ENCODE results near the gene NEU1.
"Not testable (repeated sequence)": the region's sequence is repeated elsewhere in the genome, so short reads cannot be mapped to it uniquely, and the experiment has no call there.

Gene NEU1

DNA sequence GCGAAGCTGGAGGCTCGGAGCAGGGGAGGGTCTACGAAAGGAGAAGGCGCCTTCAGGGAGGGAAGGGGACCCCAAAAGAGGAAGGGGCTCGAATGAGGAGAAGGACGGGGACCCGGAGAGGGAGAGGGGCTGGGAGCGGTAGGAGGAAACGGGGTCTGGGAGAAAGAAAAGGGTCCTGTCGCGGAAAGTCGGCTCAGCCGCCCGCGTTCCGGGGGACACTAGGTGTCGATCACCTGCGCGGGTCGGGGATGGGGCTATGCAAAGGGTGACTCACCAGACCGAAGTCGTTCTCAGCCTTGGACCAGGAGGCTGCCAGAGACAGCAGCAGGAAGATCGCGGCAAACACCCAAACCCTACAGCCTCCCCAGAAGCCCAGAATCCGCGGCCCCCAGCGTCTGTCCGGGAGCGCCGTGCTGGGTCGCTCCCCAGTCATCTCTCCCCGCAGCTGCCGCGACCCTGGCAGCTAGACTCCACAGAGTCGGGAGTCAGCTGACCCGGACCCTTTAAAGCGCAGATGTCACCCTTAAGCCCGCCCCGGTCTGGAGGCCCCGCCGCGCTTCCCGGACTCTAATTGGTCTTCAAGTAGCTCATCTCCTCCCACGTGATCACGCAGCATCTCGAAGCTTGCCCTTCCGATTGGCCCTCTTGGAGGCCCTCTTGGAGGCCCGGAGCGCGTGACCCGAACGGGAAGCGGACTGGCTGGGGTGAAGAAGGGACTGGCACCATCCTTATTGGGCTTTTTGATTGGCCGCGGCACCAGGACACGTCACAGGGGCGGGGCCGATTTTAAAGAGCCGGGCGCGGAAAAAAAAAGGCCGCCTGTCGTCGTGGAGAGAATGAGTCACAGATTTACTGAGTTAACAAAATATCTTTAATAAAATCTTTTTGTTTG is at the start of gene NEU1:
Gene NEU1 (minus strand): TSS at position 478 of the 892 bp plus-strand sequence. CDS start 45 bp downstream, at position 433.
- DNase-seq: peak; percentile 100

DNA sequence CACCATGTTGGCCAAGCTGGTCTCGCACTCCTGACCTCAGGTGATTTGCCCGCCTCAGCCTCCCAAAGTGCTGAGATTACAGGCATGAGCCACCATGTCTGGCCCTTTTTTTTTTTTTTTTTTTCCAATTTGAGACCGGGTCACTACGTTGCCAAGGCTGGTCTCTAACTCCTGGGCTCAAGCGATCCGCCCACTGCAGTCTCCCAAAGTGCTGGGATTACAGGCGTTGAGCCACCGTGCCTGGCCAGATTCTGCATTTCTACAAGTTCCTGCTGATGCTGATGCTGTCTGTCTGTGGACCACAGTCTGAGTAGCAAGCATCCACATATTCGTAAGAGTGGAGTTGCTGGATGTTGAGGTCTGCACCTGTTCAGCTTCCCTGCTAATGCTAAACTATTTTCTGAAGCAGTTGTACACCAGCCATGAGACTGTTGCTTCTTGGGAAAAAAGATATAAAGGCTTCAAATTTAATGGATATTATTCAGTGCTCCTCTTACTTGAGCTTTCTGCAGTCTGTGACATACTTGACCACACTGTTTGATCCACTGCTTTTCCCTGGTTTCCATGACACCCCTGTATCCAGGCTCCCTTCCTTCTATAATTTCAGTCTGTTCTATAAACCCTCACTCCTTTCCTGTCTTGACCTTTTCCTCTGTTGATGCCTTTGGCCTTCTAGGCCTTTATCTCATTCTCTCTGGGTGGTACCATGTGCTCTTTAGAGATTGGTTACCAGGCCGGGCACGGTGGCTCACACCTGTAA is 49.4 kb upstream of the NEU1 start:
- DNase-seq: no peak

DNA sequence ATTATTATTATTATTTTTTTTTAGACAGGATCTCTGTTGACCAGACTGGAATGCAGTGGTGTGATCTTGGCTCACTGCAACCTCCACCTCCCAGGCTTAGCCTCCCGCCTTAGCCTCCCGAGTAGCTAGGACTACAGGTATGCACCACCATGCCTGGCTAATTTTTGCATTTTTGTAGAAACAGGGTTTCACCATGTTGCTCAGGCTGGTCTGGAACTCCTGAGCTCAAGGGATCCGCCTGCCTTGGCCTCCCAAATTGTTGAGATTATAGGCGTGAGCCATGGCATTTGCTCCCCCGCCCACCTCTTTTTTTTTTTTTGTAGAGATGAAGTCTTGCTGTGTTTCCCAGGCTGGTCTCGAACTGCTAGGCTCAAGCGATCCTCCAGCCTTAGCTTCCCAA is 46.7 kb upstream of the NEU1 start:
- not testable (repeated sequence) for DNase-seq

DNA sequence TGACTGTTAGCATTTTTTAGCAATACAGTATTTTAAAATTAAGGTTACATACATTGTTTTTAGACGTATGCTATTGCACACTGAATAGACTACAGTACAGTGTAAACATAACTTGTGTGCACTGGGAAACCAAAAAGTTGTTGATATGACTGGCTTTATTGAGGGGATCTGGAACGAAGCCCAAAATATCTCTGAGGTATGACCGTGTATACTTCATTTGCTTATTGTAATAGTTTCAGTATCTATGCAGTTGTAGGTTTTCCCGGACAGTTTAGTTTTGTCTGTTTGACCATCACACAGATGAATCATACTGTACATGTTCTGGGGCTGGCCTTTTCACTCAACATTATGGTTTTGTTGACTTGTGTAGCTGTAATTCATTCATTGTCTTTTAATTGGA is 46.2 kb upstream of the NEU1 start:
- DNase-seq: no peak

DNA sequence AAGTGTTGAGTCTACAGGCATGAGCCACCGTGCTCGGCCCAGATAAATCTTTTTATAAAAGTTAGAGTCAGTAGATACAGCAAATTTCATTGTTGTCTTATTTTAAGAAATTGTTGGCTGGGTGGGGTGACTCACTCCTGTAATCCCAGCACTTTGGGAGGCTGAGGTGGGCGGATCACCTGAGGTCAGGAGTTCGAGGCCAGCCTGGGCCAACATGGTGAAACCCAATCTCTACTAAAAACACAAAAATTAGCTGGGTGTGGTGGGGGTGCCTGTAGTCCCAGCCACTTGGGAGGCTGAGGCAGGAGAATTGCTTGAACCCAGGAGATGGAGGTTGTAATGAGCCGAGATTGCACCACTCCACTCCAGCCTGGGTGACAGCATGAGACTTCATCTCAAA is 45.6 kb upstream of the NEU1 start:
- DNase-seq: not testable (repeated sequence)

DNA sequence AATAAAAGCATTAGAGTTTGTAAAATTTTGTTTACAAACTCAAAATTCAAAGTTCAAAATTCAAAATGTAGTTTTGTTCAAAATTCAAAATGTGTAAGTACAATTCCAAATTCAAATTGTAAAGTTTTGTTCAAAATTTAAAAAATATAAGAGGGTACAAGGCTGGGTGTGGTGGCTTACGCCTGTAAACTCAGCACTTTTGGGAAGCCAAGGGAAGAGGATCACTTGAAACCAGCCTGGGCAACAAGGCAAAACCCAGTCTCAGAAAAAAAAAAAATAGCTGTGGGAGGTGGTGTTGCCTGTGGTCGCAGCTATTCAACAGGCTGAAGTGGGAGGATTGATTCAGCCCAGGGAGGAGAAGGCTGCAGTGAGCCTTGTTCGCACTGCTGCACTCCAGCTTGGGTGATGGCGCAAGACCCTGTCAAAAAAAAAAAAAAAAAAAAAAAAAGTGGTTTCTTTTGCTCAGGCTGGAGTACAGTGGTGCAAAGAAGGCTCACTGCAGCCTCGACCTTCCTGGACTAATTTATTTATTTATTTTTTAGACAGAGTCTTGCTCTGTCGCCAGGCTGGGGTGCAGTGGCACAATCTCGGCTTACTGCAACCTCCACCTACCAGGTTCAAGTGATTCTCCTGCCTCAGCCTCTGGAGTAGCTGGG is 44.7 kb upstream of the NEU1 start:
- no peak for DNase-seq

DNA sequence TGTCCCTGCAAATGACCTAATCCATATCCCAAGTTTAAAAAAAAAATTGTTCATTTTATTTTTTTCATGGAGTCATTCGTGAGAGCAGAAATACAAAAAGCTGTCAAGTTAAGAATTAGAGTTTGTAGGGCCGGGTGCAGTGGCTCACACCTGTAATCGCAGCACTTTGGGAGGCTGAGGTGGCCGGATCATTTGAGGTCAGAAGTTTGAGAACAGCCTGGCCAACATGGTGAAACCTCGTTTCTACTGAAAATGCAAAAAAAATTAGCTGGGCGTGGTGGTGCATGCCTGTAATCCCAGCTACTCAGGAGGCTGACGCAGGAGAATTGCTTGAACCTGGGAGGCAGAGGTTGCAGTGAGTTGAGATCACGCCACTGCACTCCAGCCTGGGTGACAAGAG is 44.1 kb upstream of the NEU1 start:
- not testable (repeated sequence) for DNase-seq

DNA sequence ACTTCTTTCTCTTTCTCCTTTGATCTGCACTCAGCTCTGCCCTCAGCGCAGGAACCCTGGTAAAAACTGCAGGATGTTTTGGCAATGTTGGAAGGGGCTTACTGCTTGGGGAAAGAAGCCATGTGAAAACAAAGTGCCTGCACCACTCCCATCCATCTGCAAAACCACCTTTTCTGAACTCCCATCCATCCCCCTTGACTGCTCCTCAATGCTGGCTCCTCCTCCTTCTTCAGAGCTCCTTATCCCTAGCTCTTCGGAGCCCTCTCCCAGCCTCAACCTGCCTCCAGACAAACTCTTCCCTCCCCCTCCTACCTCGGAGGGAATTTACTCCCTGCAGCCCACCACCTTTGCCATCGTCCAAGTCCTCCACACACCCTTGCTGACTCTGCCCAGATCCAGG is 43.5 kb upstream of the NEU1 start:
- no peak for DNase-seq

DNA sequence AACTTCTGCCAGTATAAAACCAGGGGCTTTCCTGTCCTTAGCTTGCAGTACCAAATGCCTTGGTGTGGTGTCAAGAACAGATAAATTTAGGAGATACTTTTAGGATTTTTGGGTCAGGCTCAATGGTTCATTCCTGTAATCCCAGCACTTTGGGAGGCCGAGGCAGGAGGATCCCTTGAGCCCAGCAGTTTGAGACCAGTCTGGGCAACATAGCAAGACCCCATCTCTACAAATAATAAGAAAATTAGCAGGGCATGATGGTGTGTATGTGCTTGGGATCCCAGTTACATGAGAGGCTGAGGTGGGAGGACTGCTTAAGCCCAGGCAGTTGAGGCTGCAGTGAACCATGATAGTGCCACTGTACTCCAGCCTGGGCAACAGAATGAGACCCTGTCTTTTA is 42.4 kb upstream of the NEU1 start:
- no peak for DNase-seq

DNA sequence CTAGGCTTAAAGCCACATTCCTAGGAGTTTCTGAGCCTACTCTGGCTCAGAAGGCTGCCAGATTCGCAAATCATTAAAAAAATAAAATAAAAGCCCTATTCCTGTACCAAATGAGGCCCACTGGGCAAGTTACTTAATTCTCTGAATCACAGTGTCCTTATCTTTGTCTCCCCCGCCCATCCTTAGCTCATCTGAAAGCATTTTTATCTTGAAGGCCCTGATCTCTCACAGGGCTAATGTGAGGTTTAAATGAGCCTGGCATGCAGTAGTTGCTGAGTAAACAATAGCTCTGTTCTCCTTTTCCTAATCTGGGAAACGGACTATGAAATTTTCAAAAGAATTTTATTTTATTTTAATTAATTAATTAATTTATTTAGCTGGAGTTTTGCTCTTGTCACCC is 41.3 kb upstream of the NEU1 start:
- DNase-seq: no peak

DNA sequence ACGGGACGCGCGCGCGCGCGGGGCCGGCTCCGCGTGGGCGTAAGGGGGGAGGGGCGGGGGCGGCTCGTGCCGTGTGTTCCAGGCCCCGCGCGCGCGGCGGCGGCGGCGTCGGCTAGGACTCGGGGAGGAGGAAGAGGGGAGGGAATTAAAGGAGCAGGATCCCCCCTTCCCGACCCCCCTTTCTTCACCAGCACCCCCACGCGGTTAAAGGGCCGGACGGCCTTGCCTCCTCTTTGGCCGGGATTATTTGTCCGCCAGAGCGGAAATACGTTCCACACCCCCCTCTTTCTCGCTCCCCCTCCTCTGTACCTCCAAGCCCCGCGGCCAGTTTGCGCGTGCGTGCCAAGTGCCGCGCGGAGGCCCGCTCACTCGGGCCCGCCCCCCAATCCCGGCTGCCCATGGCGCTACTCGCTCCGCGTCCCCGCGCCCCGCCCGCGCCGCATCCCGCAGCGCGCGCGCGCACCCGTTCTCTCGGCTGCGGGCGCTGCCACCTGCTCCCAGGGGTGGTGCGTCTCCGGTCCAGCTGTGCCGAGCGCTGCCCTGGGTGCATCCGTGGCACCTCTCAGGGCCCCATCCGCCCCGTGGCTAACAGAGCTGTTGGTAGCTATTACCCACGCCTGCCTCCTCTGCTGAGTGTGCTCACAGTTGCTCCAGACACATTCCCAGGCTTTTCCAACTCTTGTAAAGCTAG is 39.5 kb upstream of the NEU1 start, which contains the start of gene ZBTB12:
Gene ZBTB12 (minus strand): TSS at position 134 of the 691 bp plus-strand sequence. CDS start 781 bp downstream, outside the sequence.
- peak; percentile 80 to 96 for DNase-seq

DNA sequence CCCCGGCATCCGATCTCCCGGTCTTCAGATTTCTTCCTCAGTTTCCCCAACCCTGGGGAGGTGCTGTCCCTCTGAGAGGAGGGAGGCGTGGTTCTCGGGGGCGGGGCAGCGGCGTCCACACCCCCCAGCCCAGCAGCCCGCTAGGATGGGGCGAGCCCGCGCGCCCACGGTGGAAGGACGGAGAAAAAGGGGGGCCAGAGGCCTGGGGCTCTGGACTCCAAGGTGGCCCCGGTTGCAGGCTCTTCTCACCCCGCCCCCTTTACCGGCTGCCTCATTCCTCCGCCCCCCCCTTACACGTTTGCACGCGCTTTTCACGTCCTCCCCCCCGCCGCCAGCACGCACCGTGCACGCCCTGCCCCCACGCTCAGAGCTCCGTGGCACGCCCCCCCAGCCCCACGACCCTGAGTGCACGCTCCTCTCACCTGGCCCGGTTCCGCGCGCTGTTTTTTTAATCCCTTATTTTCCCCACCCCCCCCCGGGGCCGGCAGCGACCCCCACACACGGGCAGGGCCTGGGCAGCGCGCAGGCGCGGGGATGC is 38.9 kb upstream of the NEU1 start:
- DNase-seq: peak in 1 of 2 experiments; percentile 78

DNA sequence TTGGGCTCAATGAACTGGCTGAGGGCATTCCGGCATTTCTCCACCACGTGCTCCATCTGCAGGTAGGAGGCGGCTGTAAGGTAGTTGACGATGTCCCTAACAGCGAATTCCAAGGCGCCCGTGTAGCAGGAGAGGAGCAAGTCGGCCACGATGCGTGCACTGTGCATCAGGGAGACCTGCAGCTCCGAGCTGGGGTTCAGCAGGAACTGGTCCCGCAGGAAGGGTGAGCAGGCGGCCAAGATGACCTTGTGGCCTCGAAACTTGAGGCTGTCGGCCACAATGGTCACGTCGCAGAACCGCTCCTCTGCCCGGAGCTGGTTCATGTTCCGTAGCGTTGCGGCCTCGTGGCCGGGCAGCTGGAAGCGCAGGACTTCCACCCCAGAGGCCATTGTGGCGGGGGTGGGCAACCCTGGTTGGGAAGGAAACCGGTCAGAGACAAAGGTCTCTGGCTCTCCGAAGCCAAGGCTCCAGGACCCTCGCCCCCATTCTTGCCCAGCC is 38.3 kb upstream of the NEU1 start:
- DNase-seq: peak in 1 of 2 experiments; percentile 64

DNA sequence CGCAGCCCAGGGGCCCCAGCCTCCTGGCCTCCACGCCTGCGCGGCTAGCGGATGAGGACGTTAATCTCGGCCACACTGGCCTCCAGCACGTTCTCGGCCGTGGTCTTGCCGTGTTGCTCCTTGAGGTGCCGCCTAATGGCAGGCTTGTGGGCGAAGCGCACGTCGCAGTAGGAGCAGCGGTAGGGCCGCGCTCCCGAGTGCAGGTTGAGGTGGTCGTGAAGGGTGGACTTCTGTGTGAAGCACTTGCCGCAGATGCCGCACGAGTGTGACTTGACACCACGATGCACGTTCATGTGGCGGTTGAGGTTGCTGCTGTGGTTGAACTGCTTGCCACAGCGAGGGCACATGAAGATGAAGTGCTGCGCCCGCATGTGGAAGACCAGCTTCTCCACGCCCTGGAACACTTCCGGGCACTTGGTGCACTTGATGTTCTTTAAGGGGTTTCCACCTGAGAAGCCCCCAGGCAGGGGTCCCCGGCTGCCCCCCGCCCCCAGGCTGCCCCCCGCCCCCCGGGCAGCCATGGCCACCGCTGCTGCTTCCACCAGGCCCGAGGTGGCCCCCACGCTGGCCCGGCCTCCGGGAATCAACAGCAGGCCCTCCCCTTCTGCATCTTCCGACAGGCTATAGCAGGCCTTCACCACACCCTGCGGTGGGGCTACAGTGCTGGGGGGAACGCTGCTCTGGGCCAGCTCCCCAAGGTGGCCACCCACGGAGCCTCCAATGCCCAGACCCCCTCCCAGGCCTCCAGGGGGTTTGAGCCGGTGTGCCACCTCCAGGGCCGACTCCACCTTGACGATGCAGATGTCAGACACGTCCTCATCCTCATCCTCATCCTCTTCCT is 37.5 kb upstream of the NEU1 start:
- DNase-seq: no peak

DNA sequence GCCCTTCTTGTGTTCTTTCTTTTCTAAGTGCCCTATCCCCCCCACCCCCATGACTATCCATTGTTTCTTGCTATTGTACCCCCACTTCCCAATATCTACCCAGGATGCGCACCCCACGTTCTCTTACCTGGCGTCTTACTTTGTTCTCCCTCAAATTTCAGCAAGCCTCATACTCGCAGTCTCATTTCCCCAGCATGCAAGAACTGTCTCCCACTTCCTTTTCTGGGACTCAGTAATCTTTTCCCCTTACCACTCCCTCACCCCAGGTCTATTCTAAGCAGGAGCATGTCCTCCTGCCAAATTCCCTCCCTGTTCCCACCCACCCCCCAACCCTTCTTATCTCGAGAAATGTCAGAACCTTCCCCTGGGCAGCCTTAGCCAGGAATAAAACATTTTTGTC is 36.6 kb upstream of the NEU1 start:
- DNase-seq: no peak

DNA sequence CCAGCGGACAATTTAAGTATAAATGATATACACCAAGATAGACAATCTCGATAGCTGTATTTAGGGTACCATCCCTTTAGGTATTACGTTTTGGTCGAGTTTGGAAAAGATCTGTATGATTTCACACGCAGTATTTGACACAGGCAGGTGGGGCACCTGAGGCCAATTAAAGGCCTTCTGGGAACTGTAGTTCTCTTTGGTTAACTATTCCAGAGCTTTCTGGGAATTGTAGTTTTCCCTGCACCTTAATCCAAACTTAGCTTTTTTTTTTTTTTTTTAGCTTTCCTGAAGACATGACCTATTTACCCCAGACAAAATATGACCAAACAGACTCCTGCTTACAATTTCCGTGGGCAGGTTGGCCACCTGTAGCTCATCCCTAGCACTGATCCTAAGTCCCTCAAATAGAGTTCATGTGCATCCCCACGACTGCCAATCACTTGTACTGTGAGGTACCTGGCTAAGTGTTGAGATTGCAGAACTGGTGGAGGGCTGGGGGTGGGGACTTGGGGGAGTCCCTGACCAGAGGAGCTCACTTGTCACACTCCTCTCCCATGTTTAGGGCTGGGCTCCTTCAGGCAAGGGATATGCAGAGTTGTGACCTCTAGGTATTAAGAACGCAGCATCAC is 35.9 kb upstream of the NEU1 start:
- DNase-seq: peak; percentile 50 to 61

DNA sequence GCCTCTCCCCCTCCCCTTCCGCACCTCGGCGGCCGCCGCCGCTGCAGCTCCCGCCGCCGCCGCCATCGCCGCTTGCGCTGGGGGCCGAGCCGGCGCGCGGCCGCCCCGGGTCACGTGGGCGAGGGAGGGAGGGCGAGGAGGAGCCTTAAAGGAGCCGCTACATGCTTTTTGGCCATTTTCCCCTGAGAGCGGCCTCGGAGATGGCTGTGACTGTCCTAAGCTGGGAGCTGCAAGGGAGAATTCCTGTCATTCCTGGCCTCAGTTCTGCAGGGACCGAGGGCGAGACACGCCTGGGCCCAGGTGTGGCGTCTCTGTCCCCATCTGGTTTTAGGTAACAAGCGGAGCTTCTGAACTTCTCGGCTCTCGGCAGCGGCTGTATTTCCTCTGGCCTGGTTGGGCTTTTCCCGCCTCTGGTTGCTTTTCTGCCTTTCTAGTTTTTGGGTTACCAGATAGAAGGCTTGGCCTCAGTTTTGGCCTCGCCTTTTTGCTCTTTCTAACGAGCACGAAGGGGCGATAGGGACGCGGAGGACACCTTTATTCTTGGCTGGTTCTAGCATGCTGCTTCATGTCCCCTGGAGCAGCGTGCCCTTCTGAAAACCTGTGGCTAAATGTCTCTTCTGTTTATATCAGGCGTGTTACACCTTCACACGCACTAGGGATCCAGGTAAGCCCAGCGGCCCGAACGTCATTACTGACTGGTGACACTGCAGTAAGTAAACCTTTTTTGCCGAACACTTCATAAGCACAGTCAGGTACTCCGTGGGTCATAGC is 35.2 kb upstream of the NEU1 start, which contains the start of gene EHMT2:
Gene EHMT2 (minus strand): TSS at position 87 of the 771 bp plus-strand sequence. CDS start 21 bp downstream, at position 66.
- peak; percentile 49 to 91 for DNase-seq

DNA sequence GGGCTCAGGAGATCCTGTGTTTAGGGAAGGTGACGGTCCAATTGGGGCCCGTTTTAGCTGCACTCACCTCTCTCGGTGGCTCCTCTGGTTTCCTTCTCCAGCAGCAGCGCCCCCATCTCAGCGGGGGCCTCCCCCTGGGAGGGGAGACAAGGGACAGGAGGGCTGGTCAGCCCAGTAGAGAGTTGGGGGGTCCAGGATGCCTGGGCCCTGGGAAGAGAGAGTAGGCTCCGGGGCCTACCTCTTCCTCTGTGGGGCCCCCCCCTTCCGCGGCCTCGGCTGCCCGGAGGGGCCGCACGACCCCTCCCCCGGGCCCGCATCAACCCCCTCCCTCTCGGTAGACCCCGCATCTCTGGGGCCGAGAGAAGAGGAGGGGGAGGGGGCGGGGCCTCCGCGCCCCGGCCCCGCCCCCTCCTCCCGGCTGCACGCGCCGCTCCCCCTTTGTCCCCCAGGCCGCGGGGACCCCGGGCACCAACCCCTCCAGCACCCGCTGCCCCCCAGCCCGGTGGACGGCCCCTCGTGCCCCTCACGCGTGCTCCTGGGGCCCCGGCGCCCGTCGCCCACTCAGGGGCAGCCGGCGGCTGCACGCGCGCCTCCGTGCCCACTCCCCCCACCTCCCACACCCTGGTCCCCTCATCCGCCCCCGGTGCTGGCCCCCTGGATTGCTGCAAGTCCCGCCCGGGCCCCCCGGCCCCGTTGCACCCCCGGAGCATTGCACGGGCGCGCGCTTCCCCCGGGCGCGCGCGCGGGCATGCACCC is 34.4 kb upstream of the NEU1 start:
- DNase-seq: peak in 1 of 2 experiments; percentile 60

DNA sequence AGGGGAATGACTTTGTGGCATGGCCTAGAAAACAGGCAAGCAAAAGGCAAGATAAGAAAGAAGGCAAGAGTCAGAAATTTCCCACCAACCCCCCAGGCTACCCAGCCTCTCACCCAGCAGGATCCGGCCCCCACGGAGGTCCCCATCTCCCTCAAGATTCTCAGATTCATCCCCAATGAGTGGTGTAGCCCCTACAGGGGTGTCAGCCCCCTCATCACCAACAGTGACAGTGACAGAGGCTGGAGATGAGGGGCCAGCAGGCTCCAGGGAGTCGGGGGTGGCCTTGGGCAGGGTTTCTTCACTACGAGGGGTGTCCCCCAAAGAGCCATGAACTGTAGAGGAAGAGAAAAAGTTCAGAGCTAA is 33.9 kb upstream of the NEU1 start:
- no peak for DNase-seq

Data from NCI-H526 (cell line).